ENCODE data around the gene GCGR. TPM values are rescaled to one million over a fixed set of nuclear protein-coding genes. Genes with fewer than 3 reads are reported as not detected.
"Not testable (repeated sequence)": the region's sequence is repeated elsewhere in the genome, so short reads cannot be mapped to it uniquely, and the experiment has no call there.

Gene GCGR
- total and polyA plus RNA-seq, 3 donors from 2014 or later: 0.88 to 1.5 (median 1.3) TPM

DNA sequence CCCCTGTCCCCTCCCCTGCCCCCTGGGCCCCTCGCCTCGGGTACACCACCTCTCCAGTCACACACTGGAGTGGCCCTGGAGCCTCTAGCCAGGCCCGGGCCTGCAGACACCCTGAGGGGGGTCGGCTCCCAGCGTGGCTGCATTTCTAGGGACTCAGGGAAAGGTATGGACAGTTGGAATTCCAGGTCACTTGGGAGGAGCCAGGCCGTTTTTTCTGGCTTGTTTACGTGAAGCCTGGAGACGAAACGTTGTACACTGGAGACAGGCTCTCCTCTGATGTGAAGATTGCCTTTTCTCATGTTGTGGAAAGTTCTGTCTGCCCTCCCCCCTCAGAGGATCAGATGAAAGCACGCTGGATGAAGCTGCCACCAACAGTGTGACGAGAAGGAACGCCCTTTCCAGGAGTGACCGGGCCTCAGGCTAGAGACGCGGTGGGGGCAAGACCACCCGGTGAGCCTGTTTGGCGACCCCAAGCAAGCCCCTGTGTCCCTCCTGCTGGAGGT is 34.9 kb downstream of the GCGR start:
- Histone ChIP-seq H3K9me3 (no peaks in the 10 kb centered on the region), H3K4me1 (no peaks in the 10 kb centered on the region), H3K36me3 (ENCODE audit: low read depth, missing control alignments) (no peaks in the 10 kb centered on the region), H3K4me3 (no peak overlapping the region), H3K27me3 (no peaks in the 10 kb centered on the region), H3K27ac (no peak overlapping the region)
- WGBS, 2 donors: 63 to 66% methylated on average over 17 of the region's 17 CpGs
- TF ChIP-seq CTCF (IDR thresholded peaks at IDR 0.05): no peak
- TF ChIP-seq POLR2A (IDR thresholded peaks at IDR 0.05): no peak
- no peak for DNase-seq
- intact Hi-C loops (cut with DNase I; ENCODE audit: low total_unique reads): no loop called here

DNA sequence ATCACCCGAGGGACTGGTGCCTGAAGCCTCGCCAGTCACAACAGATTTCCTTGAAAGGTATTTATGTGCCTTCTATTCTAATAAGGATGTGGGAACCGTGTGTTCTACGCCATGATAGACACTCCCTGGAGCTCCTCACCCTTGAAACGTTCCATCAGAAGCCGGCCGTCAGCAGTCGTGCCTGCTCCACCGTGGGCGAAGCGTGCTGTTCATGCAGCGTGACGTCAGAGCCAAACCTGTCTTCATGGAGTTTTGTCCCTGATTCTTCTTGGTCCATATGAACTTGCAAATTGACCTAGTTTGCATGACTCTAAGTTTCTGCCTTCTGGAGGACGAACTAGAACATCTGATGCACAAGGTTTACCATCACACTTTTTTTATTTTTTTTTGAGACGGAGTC is 35.4 kb downstream of the GCGR start:
- no peak for TF ChIP-seq POLR2A (IDR thresholded peaks at IDR 0.05)
- TF ChIP-seq CTCF (IDR thresholded peaks at IDR 0.05): no peak
- no peak overlapping the region for H3K4me3 ChIP-seq
- no peaks in the 10 kb centered on the region for H3K9me3 ChIP-seq
- intact Hi-C loops (cut with DNase I; ENCODE audit: low total_unique reads): no loop called here
- H3K4me1 ChIP-seq: no peaks in the 10 kb centered on the region
- no peak for DNase-seq
- WGBS, 2 donors: 84 to 88% methylated on average over 15 of the region's 15 CpGs
- H3K27ac ChIP-seq: no peak overlapping the region
- no peaks in the 10 kb centered on the region for H3K27me3 ChIP-seq
- no peaks in the 10 kb centered on the region for H3K36me3 ChIP-seq (ENCODE audit: low read depth, missing control alignments)

DNA sequence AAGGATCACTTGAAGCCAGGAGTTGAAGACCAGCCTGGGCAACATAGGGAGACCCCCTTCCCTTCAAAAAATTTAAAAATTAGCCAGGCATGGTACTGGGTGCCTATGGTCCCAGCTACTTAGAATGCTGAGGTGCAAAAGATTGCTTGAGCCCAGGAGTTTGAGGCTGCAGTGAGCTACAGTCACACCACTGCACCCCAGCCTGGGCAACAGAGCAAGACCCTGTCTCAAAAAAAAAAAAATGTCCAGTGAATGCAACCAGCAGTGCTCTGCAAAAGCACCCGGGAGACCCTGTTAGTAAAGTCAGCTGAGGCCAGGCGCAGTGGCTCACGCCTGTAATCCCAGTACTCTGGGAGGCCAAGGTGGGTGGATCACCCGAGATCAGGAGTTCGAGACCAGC is 36.1 kb downstream of the GCGR start:
- intact Hi-C loops (cut with DNase I; ENCODE audit: low total_unique reads); DNase-seq; H3K27me3 ChIP-seq; H3K27ac ChIP-seq; H3K36me3 ChIP-seq (ENCODE audit: low read depth, missing control alignments); H3K9me3 ChIP-seq; H3K4me3 ChIP-seq; H3K4me1 ChIP-seq: not testable (repeated sequence)
- WGBS, 2 donors: 94 to 99% methylated on average over 5 of the region's 5 CpGs

- intact Hi-C loops (cut with DNase I; ENCODE audit: low total_unique reads): no loop called here
- Histone ChIP-seq H3K4me1 (no peaks in the 10 kb centered on the region), H3K27ac (no peak overlapping the region), H3K27me3 (no peaks in the 10 kb centered on the region), H3K36me3 (ENCODE audit: low read depth, missing control alignments) (no peaks in the 10 kb centered on the region), H3K4me3 (no peak overlapping the region), H3K9me3 (no peaks in the 10 kb centered on the region)
- 72 to 73% methylated on average over 13 to 40 of the region's 40 CpGs for WGBS, 2 donors
- TF ChIP-seq CTCF (IDR thresholded peaks at IDR 0.05): no peak
- TF ChIP-seq POLR2A (IDR thresholded peaks at IDR 0.05): no peak
- no peak for DNase-seq
Measured at GRCh38 chr17:81840826-81841778, 37.2 kb downstream of the GCGR start.

DNA sequence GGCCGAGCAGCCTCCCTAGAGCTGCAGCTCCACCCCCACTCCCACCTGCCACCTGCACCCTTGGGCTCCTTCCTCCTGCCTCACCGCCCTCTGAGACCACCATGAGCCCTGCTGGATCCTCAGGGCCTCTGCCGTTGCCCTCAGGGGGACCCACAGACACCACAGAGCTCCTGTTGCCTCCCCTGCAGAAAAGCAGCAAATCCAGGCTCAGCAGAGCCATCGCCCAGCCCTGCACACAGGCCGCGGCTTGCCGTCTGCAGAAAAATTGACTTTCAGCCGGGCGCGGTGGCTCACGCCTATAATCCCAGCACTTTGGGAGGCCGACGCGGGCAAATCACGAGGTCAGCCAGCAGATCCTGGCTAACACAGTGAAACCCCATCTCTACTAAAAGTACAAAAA is 37.9 kb downstream of the GCGR start:
- Histone ChIP-seq H3K4me3 (no peak overlapping the region), H3K9me3 (no peaks in the 10 kb centered on the region), H3K4me1 (no peaks in the 10 kb centered on the region), H3K27ac (no peak overlapping the region), H3K27me3 (no peaks in the 10 kb centered on the region), H3K36me3 (ENCODE audit: low read depth, missing control alignments) (no peaks in the 10 kb centered on the region)
- no peak for DNase-seq
- intact Hi-C loops (cut with DNase I; ENCODE audit: low total_unique reads): no loop called here
- WGBS, 2 donors: 97 to 100% methylated on average over 2 to 15 of the region's 15 CpGs
- TF ChIP-seq CTCF (IDR thresholded peaks at IDR 0.05) (no peak), POLR2A (IDR thresholded peaks at IDR 0.05) (no peak)

Data from testis (tissue), 3 donors.